ENCODE results near the gene RIN1. TPM values are rescaled to one million over a fixed set of nuclear protein-coding genes. Genes with fewer than 3 reads are reported as not detected.

RIN1 gene
- total and polyA plus RNA-seq, 9 of the 15 experiments (the other 6 are each of a cell fraction or from before 2014, with no cell fraction given) = 0.01 to 1.2 (median 0.45) TPM; not detected in 1

- TF ChIP-seq THAP12 (CRISPR knock-in tag; IDR thresholded peaks at IDR 0.05) (no peak), ZNF639 (CRISPR knock-in tag; conservative IDR thresholded peaks at IDR 0.05 in 1 of 2, IDR thresholded peaks at IDR 0.05 in 1 of 2) (no peak; a peak in 1 of 4 replicates), ERF (CRISPR knock-in tag; IDR thresholded peaks at IDR 0.05) (peak; percentile 64; the same call in 1 of the 2 replicates), E4F1 (CRISPR knock-in tag; IDR thresholded peaks at IDR 0.05; ENCODE audit: borderline replicate concordance) (no peak; the same call in 1 of the 2 replicates), MLLT1 (IDR thresholded peaks at IDR 0.05) (no peak), GABPB2 (CRISPR knock-in tag; conservative IDR thresholded peaks at IDR 0.05) (no peak), ZBTB33 (CRISPR knock-in tag; IDR thresholded peaks at IDR 0.05) (no peak), NFE2 (IDR thresholded peaks at IDR 0.05; ENCODE audit: low read depth) (no peak), ATF2 (CRISPR knock-in tag; IDR thresholded peaks at IDR 0.05) (no peak), ELK3 (CRISPR knock-in tag; IDR thresholded peaks at IDR 0.05) (no peak), KAT7 (CRISPR knock-in tag; IDR thresholded peaks at IDR 0.05; ENCODE audit: borderline replicate concordance) (no peak), ZNF263 (CRISPR knock-in tag; IDR thresholded peaks at IDR 0.05; ENCODE audit: borderline replicate concordance) (no peak; the same call in 1 of the 2 replicates)
These were observed 35.6 kb upstream of the RIN1 start, which contains the start of gene SLC29A2 (continued) for GRCh38 chr11:66371627-66372415.

Data from K562 (cell line).